Keratinocyte (primary cell): ENCODE measurements around the gene TCERG1L. TPM values are rescaled to one million over a fixed set of nuclear protein-coding genes. Genes with fewer than 3 reads are reported as not detected.

Source experiments
- DNase-seq: peaks from one replicate; pipeline ENCODE4 v3.0.0-alpha.2; 2011; ENCODE audit warnings: low read depth, missing footprints, low spot score
- FAIRE-seq: peaks from 2 replicates; lab custom pipeline; 2011; peaks lifted over from hg19 to GRCh38; lab: Jason Lieb, UNC
- H2AFZ ChIP-seq: 2 replicates; pipeline ENCODE4 v1.6.0; 2012; ENCODE audit warnings: low read length, control low read depth, inconsistent platforms; ENCODE audit not compliant: control insufficient read depth
- H3K27ac ChIP-seq: 2 replicates; pipeline ENCODE4 v1.5.1; 2011; ENCODE audit warnings: low read length; ENCODE audit not compliant: control insufficient read depth, insufficient read depth
- H3K27me3 ChIP-seq: 3 replicates; pipeline ENCODE4 v1.6.0; 2011; ENCODE audit warnings: low read length; ENCODE audit not compliant: control insufficient read depth, insufficient read depth; ENCODE audit errors: extremely low read depth
- H3K36me3 ChIP-seq, 2 experiments: 2 replicates in 1 of 2; 3 replicates in 1 of 2; pipeline ENCODE4 v1.5.1; 2011; ENCODE audit warnings: low read length in 2 of 2, mild to moderate bottlenecking in 1 of 2; ENCODE audit not compliant: control insufficient read depth in 2 of 2, insufficient read depth in 2 of 2; ENCODE audit errors: extremely low read depth in 1 of 2
- H3K4me1 ChIP-seq: 3 replicates; pipeline ENCODE4 v1.5.1; 2011; ENCODE audit warnings: low read length; ENCODE audit not compliant: control insufficient read depth, insufficient read depth; ENCODE audit errors: extremely low read depth
- H3K4me2 ChIP-seq: 3 replicates; pipeline ENCODE4 v1.6.0; 2011; ENCODE audit warnings: low read depth, low read length; ENCODE audit not compliant: control insufficient read depth, insufficient read depth; ENCODE audit errors: extremely low read depth
- H3K4me3 ChIP-seq, 3 experiments: fragments of 200-600 bp in 1 of 3; sonication (generic) in 1 of 3; 2 replicates in 2 of 3; 3 replicates in 1 of 3; pipeline ENCODE4 v1.5.1; 2011 to 2016; ENCODE audit warnings: low read length in 3 of 3, mild to moderate bottlenecking in 3 of 3, control low read depth in 2 of 3, inconsistent platforms in 1 of 3, low read depth in 1 of 3, mixed read lengths in 1 of 3, mixed run types in 1 of 3, moderate library complexity in 1 of 3; ENCODE audit not compliant: control insufficient read depth in 2 of 3, insufficient read depth in 2 of 3; ENCODE audit errors: extremely low read depth in 1 of 3
- H3K79me2 ChIP-seq: 2 replicates; pipeline ENCODE4 v1.6.0; 2012; ENCODE audit warnings: low read length; ENCODE audit not compliant: control insufficient read depth, insufficient read depth
- H3K9ac ChIP-seq: 3 replicates; pipeline ENCODE4 v1.6.0; 2011; ENCODE audit warnings: low read length; ENCODE audit not compliant: control insufficient read depth, insufficient read depth; ENCODE audit errors: extremely low read depth
- H3K9me1 ChIP-seq: 3 replicates; pipeline ENCODE4 v1.6.0; 2011; ENCODE audit warnings: low read length; ENCODE audit not compliant: control insufficient read depth, insufficient read depth; ENCODE audit errors: extremely low read depth
- H3K9me3 ChIP-seq: 2 replicates; pipeline ENCODE4 v1.5.1; 2012; ENCODE audit warnings: low read depth, low read length; ENCODE audit not compliant: control insufficient read depth
- H4K20me1 ChIP-seq: 3 replicates; pipeline ENCODE4 v1.6.0; 2011; ENCODE audit warnings: low read length; ENCODE audit not compliant: control insufficient read depth, insufficient read depth; ENCODE audit errors: extremely low read depth
- EZH2 ChIP-seq: IDR thresholded peaks from one replicate; pipeline ENCODE4 v1.6.1; 2012; ENCODE audit warnings: inconsistent platforms, mild to moderate bottlenecking, low read length, moderate library complexity
- dilution Hi-C: fragments of 300-500 bp; cut with MboI; formaldehyde crosslinking; loops from one replicate; pipeline ENCODE4 v1.7.0; 2020; ENCODE audit warnings: low sequenced_read_pairs; ENCODE audit not compliant: extremely low pct_ligation_motif_present
- polyA plus RNA-seq, 5 experiments: library from polyadenylated mRNA; depleted of rRNA in 3 of 5; stranded (reverse) in 3 of 5; stranded (forward) in 1 of 5; unstranded in 1 of 5; fragments of >200 nt; gene quantifications; 1 replicate in 1 of 5; 2 replicates in 3 of 5; 3 replicates in 1 of 5; pipeline versions ENCODE4 v1.2.1 to v1.2.3, GENCODE V29; 2011 to 2012; ENCODE audit warnings: missing spikeins in 2 of 5, low read depth in 1 of 5, low replicate concordance in 1 of 5
- TF ChIP-seq, protein P1 (sequence below), 3 experiments: IDR thresholded peaks in 1 of 3; conservative IDR thresholded peaks in 1 of 3; optimal IDR thresholded peaks in 1 of 3; 2 replicates in 2 of 3; 3 replicates in 1 of 3; pipeline versions ENCODE3 to v1.5.1; 2011; ENCODE audit warnings: low read length in 3 of 3, mild to moderate bottlenecking in 3 of 3, moderate library complexity in 2 of 3, control low read depth in 1 of 3, inconsistent platforms in 1 of 3; ENCODE audit not compliant: insufficient read depth in 2 of 3; ENCODE audit errors: extremely low read depth in 1 of 3

Gene TCERG1L
- polyA plus RNA-seq, 1 donor (not counting 4 experiments of a cell fraction or from before 2014, with no cell fraction given): not detected

DNA sequence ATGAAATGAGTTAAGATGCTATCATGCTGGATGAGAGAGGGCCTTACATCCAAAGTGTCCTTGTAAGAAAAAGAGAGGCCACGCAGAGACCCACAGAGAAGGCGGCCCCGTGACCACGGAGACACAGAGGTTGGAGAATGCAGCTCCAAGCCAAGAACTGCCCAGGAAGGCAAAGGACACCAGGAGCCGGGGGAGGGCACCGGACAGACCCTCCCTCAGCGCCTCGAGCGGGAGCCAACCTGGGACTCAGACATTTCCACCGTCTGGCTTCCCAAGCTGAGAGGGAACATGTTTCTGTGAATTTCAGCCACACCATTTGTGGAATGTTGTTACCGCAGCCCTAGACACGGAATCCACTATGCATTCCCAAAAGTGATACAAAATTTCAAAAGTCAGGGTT, 22.9 kb downstream of the TCERG1L start:
- Histone ChIP-seq H3K4me2 (no peak overlapping the region), H3K79me2 (no peaks in the 10 kb centered on the region), H4K20me1 (no peaks in the 10 kb centered on the region), H3K9me1 (no peaks in the 10 kb centered on the region), H3K9ac (no peak overlapping the region), H3K27me3 (no peaks in the 10 kb centered on the region), H2AFZ (no peak overlapping the region), H3K4me3 (no peak overlapping the region), H3K27ac (no peak overlapping the region), H3K9me3 (peaks cover 4% of the 10 kb centered on the region), H3K36me3 (no peaks in the 10 kb centered on the region), H3K4me1 (no peaks in the 10 kb centered on the region)
- no peak for DNase-seq
- no peak for FAIRE-seq
- dilution Hi-C loops: no loop called here
- TF ChIP-seq, protein P1, sequence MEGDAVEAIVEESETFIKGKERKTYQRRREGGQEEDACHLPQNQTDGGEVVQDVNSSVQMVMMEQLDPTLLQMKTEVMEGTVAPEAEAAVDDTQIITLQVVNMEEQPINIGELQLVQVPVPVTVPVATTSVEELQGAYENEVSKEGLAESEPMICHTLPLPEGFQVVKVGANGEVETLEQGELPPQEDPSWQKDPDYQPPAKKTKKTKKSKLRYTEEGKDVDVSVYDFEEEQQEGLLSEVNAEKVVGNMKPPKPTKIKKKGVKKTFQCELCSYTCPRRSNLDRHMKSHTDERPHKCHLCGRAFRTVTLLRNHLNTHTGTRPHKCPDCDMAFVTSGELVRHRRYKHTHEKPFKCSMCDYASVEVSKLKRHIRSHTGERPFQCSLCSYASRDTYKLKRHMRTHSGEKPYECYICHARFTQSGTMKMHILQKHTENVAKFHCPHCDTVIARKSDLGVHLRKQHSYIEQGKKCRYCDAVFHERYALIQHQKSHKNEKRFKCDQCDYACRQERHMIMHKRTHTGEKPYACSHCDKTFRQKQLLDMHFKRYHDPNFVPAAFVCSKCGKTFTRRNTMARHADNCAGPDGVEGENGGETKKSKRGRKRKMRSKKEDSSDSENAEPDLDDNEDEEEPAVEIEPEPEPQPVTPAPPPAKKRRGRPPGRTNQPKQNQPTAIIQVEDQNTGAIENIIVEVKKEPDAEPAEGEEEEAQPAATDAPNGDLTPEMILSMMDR (optimal IDR thresholded peaks at IDR 0.05 in 1 of 3, IDR thresholded peaks at IDR 0.05 in 1 of 3, conservative IDR thresholded peaks at IDR 0.05 in 1 of 3; ENCODE audit: extremely low read depth in 1 of 3, insufficient read depth in 2 of 3, low read length in 3 of 3): no peak
- TF ChIP-seq EZH2: no peak

DNA sequence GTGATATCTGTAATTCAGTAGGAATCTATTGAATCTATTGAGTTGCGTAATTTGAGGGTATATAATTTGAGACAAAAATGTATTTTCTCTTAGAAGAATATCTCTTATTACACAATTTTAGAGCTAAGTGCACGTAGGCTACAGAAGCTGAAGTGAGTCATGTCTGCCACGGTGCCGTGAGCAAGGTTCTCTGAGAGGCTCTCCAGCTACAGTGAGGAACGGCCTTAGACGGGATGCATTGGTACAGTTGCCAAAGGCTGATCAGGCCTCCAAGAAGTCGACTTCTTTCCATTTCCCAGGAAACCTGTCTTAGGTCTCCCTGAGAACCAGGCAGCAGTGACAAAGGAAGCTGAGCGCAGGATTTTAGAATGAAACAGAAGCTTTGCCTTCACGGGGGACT, 28.6 kb downstream of the TCERG1L start:
- no peak overlapping the region for H2AFZ ChIP-seq
- TF ChIP-seq, protein P1 (optimal IDR thresholded peaks at IDR 0.05 in 1 of 3, IDR thresholded peaks at IDR 0.05 in 1 of 3, conservative IDR thresholded peaks at IDR 0.05 in 1 of 3; ENCODE audit: extremely low read depth in 1 of 3, insufficient read depth in 2 of 3, low read length in 3 of 3): no peak
- TF ChIP-seq EZH2: no peak
- no peak for DNase-seq
- H3K9me1 ChIP-seq: no peaks in the 10 kb centered on the region
- no peaks in the 10 kb centered on the region for H3K79me2 ChIP-seq
- H3K4me2 ChIP-seq: no peak overlapping the region
- H3K9me3 ChIP-seq: no peaks in the 10 kb centered on the region
- no peaks in the 10 kb centered on the region for H3K36me3 ChIP-seq
- H3K4me1 ChIP-seq: no peaks in the 10 kb centered on the region
- no peak for FAIRE-seq
- H4K20me1 ChIP-seq: no peaks in the 10 kb centered on the region
- H3K9ac ChIP-seq: no peak overlapping the region
- dilution Hi-C loops: no loop called here
- H3K27me3 ChIP-seq: no peaks in the 10 kb centered on the region
- no peak overlapping the region for H3K27ac ChIP-seq
- H3K4me3 ChIP-seq: no peak overlapping the region
